Keratinocyte (primary cell): ENCODE measurements around the gene CEP85. TPM values are rescaled to one million over a fixed set of nuclear protein-coding genes. Genes with fewer than 3 reads are reported as not detected.

Experiments used
- DNase-seq: peaks from one replicate; pipeline ENCODE4 v3.0.0-alpha.2; 2011; ENCODE audit warnings: low read depth, missing footprints, low spot score
- FAIRE-seq: peaks from 2 replicates; lab custom pipeline; 2011; peaks lifted over from hg19 to GRCh38; lab: Jason Lieb, UNC
- H2AFZ ChIP-seq: 2 replicates; pipeline ENCODE4 v1.6.0; 2012; ENCODE audit warnings: low read length, control low read depth, inconsistent platforms; ENCODE audit not compliant: control insufficient read depth
- H3K27ac ChIP-seq: 2 replicates; pipeline ENCODE4 v1.5.1; 2011; ENCODE audit warnings: low read length; ENCODE audit not compliant: control insufficient read depth, insufficient read depth
- H3K27me3 ChIP-seq: 3 replicates; pipeline ENCODE4 v1.6.0; 2011; ENCODE audit warnings: low read length; ENCODE audit not compliant: control insufficient read depth, insufficient read depth; ENCODE audit errors: extremely low read depth
- H3K36me3 ChIP-seq, 2 experiments: 2 replicates in 1 of 2; 3 replicates in 1 of 2; pipeline ENCODE4 v1.5.1; 2011; ENCODE audit warnings: low read length in 2 of 2, mild to moderate bottlenecking in 1 of 2; ENCODE audit not compliant: control insufficient read depth in 2 of 2, insufficient read depth in 2 of 2; ENCODE audit errors: extremely low read depth in 1 of 2
- H3K4me1 ChIP-seq: 3 replicates; pipeline ENCODE4 v1.5.1; 2011; ENCODE audit warnings: low read length; ENCODE audit not compliant: control insufficient read depth, insufficient read depth; ENCODE audit errors: extremely low read depth
- H3K4me2 ChIP-seq: 3 replicates; pipeline ENCODE4 v1.6.0; 2011; ENCODE audit warnings: low read depth, low read length; ENCODE audit not compliant: control insufficient read depth, insufficient read depth; ENCODE audit errors: extremely low read depth
- H3K4me3 ChIP-seq, 3 experiments: fragments of 200-600 bp in 1 of 3; sonication (generic) in 1 of 3; 2 replicates in 2 of 3; 3 replicates in 1 of 3; pipeline ENCODE4 v1.5.1; 2011 to 2016; ENCODE audit warnings: low read length in 3 of 3, mild to moderate bottlenecking in 3 of 3, control low read depth in 2 of 3, inconsistent platforms in 1 of 3, low read depth in 1 of 3, mixed read lengths in 1 of 3, mixed run types in 1 of 3, moderate library complexity in 1 of 3; ENCODE audit not compliant: control insufficient read depth in 2 of 3, insufficient read depth in 2 of 3; ENCODE audit errors: extremely low read depth in 1 of 3
- H3K79me2 ChIP-seq: 2 replicates; pipeline ENCODE4 v1.6.0; 2012; ENCODE audit warnings: low read length; ENCODE audit not compliant: control insufficient read depth, insufficient read depth
- H3K9ac ChIP-seq: 3 replicates; pipeline ENCODE4 v1.6.0; 2011; ENCODE audit warnings: low read length; ENCODE audit not compliant: control insufficient read depth, insufficient read depth; ENCODE audit errors: extremely low read depth
- H3K9me1 ChIP-seq: 3 replicates; pipeline ENCODE4 v1.6.0; 2011; ENCODE audit warnings: low read length; ENCODE audit not compliant: control insufficient read depth, insufficient read depth; ENCODE audit errors: extremely low read depth
- H3K9me3 ChIP-seq: 2 replicates; pipeline ENCODE4 v1.5.1; 2012; ENCODE audit warnings: low read depth, low read length; ENCODE audit not compliant: control insufficient read depth
- H4K20me1 ChIP-seq: 3 replicates; pipeline ENCODE4 v1.6.0; 2011; ENCODE audit warnings: low read length; ENCODE audit not compliant: control insufficient read depth, insufficient read depth; ENCODE audit errors: extremely low read depth
- EZH2 ChIP-seq: IDR thresholded peaks from one replicate; pipeline ENCODE4 v1.6.1; 2012; ENCODE audit warnings: inconsistent platforms, mild to moderate bottlenecking, low read length, moderate library complexity
- dilution Hi-C: fragments of 300-500 bp; cut with MboI; formaldehyde crosslinking; loops from one replicate; pipeline ENCODE4 v1.7.0; 2020; ENCODE audit warnings: low sequenced_read_pairs; ENCODE audit not compliant: extremely low pct_ligation_motif_present
- polyA plus RNA-seq, 5 experiments: library from polyadenylated mRNA; depleted of rRNA in 3 of 5; stranded (reverse) in 3 of 5; stranded (forward) in 1 of 5; unstranded in 1 of 5; fragments of >200 nt; gene quantifications; 1 replicate in 1 of 5; 2 replicates in 3 of 5; 3 replicates in 1 of 5; pipeline versions ENCODE4 v1.2.1 to v1.2.3, GENCODE V29; 2011 to 2012; ENCODE audit warnings: missing spikeins in 2 of 5, low read depth in 1 of 5, low replicate concordance in 1 of 5
- TF ChIP-seq, protein P1 (sequence below), 3 experiments: IDR thresholded peaks in 1 of 3; conservative IDR thresholded peaks in 1 of 3; optimal IDR thresholded peaks in 1 of 3; 2 replicates in 2 of 3; 3 replicates in 1 of 3; pipeline versions ENCODE3 to v1.5.1; 2011; ENCODE audit warnings: low read length in 3 of 3, mild to moderate bottlenecking in 3 of 3, moderate library complexity in 2 of 3, control low read depth in 1 of 3, inconsistent platforms in 1 of 3; ENCODE audit not compliant: insufficient read depth in 2 of 3; ENCODE audit errors: extremely low read depth in 1 of 3

The CEP85 gene
- polyA plus RNA-seq, 1 donor (not counting 4 experiments of a cell fraction or from before 2014, with no cell fraction given) = 17.0 TPM

DNA sequence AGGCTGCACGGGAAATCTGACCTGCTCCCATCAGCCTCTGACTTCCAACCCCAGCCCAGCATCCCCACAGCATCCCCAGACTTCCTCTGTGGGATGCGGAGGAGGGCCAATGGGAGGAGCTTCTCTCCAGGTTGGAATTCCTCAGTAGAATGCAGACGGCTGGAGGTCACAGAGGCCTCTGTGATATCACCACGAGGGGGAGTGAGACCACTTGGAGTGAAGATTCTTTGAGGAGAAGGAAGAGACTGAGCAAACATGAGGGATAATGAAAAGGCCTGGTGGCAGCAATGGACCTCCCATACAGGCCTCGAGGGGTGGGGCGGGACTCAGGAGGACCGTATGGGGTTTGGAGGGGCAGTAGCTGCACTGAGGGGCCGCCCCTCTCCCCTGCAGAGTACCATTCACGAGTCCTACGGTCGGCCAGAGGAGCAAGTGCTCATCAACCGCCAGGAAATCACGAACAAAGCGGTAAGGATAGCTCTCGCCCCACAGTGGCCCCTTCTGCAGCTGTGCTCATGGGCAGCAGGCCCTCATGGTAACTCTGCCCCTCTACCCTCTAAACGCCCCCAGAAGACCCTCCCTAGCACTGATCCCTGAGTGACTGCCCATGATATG, 43.5 kb upstream of the CEP85 start, which contains the start of gene CATSPER4:
Gene CATSPER4, plus strand, starts transcription at position 230 of the 615 bp plus-strand sequence. Its CDS starts 26 bp downstream, at position 256.
- Histone ChIP-seq H3K79me2 (no peaks in the 10 kb centered on the region), H4K20me1 (no peaks in the 10 kb centered on the region), H2AFZ (no peak within 1 kb of the TSS), H3K36me3 (peaks cover 18 to 23% of the 10 kb centered on the region in 2 experiments), H3K9me1 (no peaks in the 10 kb centered on the region), H3K27ac (no peak within 1 kb of the TSS), H3K4me1 (no peaks in the 10 kb centered on the region), H3K9ac (no peak within 1 kb of the TSS), H3K27me3 (no peaks in the 10 kb centered on the region), H3K9me3 (no peaks in the 10 kb centered on the region), H3K4me2 (no peak within 1 kb of the TSS), H3K4me3 (no peak within 1 kb of the TSS)
- dilution Hi-C loops = no loop called here
- no peak for DNase-seq
- no peak for TF ChIP-seq EZH2
- TF ChIP-seq, protein P1, sequence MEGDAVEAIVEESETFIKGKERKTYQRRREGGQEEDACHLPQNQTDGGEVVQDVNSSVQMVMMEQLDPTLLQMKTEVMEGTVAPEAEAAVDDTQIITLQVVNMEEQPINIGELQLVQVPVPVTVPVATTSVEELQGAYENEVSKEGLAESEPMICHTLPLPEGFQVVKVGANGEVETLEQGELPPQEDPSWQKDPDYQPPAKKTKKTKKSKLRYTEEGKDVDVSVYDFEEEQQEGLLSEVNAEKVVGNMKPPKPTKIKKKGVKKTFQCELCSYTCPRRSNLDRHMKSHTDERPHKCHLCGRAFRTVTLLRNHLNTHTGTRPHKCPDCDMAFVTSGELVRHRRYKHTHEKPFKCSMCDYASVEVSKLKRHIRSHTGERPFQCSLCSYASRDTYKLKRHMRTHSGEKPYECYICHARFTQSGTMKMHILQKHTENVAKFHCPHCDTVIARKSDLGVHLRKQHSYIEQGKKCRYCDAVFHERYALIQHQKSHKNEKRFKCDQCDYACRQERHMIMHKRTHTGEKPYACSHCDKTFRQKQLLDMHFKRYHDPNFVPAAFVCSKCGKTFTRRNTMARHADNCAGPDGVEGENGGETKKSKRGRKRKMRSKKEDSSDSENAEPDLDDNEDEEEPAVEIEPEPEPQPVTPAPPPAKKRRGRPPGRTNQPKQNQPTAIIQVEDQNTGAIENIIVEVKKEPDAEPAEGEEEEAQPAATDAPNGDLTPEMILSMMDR (optimal IDR thresholded peaks at IDR 0.05 in 1 of 3, IDR thresholded peaks at IDR 0.05 in 1 of 3, conservative IDR thresholded peaks at IDR 0.05 in 1 of 3; ENCODE audit: extremely low read depth in 1 of 3, insufficient read depth in 2 of 3, low read length in 3 of 3) = peak in 2 of 3 experiments; percentile 11 to 22
- no peak for FAIRE-seq

DNA sequence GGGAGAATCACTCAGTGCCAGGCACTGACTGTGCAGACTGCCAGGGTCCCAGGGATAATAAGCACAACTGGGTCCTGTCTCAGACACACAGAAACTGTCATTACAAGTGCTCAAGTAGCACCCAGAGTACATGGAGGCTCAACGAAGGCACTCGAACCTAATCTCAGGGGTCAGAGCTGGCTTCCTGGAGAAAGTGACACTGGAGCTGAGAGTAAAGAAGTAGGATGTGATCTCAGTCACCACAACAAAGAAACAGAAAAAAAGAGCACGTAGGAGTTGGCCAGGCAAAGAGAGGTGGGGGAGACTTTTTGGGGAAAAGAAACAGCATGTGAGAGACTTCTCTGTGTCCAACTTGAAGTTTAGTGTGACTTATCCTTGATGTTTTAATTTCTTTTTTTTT, 42.3 kb upstream of the CEP85 start:
- no peak overlapping the region for H3K4me3 ChIP-seq
- H3K4me2 ChIP-seq = no peak overlapping the region
- no peaks in the 10 kb centered on the region for H3K9me3 ChIP-seq
- H3K79me2 ChIP-seq = no peaks in the 10 kb centered on the region
- DNase-seq (no peak), FAIRE-seq (no peak)
- no peak overlapping the region for H2AFZ ChIP-seq
- no peak for TF ChIP-seq EZH2
- TF ChIP-seq, protein P1 (optimal IDR thresholded peaks at IDR 0.05 in 1 of 3, IDR thresholded peaks at IDR 0.05 in 1 of 3, conservative IDR thresholded peaks at IDR 0.05 in 1 of 3; ENCODE audit: extremely low read depth in 1 of 3, insufficient read depth in 2 of 3, low read length in 3 of 3) = no peak
- dilution Hi-C loops = no loop called here
- peaks cover 18 to 19% of the 10 kb centered on the region in 2 experiments for H3K36me3 ChIP-seq
- no peak overlapping the region for H3K9ac ChIP-seq
- no peaks in the 10 kb centered on the region for H3K27me3 ChIP-seq
- no peaks in the 10 kb centered on the region for H3K4me1 ChIP-seq
- no peak overlapping the region for H3K27ac ChIP-seq
- H4K20me1 ChIP-seq = no peaks in the 10 kb centered on the region
- H3K9me1 ChIP-seq = no peaks in the 10 kb centered on the region
